C4-2B (cell line): Measurements from ENCODE around the gene BEAN1.

Experiments
- H3K27ac ChIP-seq: fragments of 450-650 bp; 2 replicates; pipeline ENCODE4 v1.5.1; 2017
- ZFX ChIP-seq: fragments of 450-650 bp; IDR thresholded peaks from 2 replicates; pipeline ENCODE4 v1.6.1; 2017
- TF ChIP-seq, protein P1 (sequence below): fragments of 450-650 bp; conservative IDR thresholded peaks from 2 replicates; pipeline ENCODE4 v1.5.1; 2017; ENCODE audit warnings: mild to moderate bottlenecking

Gene BEAN1

DNA sequence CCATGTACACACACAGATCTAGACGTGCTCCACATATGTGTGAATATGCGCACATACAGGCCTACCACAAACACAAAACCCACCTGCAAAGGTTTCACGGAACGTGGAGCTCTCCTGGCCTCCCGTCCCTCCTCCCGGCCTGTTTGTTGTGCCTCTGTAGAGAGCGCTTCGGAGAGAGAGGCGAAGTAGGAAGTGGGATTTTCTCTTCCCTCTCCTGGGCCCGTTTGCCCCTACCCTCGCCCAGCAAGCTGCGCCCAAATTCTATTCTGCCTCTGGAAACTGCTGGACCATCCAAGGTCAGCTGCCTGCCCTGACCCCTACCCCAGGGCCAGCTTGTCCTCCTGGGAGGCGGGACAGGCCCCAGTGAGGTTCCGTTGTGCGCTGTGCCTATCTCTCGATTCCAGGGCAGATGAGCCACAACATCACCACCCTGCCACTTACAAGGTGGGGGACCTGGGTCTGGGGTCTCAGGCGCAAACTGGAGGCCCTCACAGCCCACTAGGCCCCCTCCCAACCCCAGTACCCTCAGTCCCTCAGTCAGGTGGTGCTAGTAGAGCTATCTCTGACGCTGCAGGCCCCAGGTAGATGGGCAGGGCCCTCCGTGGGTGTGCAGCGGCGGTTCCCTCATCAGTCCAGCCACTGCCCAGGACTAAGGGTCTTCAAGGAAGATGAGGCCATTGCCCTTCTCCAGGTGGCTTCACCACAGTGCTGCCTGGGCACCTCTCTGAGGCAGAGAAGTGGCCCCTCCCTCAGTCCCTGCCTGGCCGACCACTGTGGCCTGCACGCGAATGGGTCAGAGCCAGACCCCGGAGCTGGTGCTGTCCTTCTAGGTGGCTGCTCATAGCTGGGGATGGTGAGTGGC is 54.2 kb downstream of the BEAN1 start:
- H3K27ac ChIP-seq, result no peak overlapping the region
- TF ChIP-seq ZFX, result no peak
- TF ChIP-seq, protein P1, sequence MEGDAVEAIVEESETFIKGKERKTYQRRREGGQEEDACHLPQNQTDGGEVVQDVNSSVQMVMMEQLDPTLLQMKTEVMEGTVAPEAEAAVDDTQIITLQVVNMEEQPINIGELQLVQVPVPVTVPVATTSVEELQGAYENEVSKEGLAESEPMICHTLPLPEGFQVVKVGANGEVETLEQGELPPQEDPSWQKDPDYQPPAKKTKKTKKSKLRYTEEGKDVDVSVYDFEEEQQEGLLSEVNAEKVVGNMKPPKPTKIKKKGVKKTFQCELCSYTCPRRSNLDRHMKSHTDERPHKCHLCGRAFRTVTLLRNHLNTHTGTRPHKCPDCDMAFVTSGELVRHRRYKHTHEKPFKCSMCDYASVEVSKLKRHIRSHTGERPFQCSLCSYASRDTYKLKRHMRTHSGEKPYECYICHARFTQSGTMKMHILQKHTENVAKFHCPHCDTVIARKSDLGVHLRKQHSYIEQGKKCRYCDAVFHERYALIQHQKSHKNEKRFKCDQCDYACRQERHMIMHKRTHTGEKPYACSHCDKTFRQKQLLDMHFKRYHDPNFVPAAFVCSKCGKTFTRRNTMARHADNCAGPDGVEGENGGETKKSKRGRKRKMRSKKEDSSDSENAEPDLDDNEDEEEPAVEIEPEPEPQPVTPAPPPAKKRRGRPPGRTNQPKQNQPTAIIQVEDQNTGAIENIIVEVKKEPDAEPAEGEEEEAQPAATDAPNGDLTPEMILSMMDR, result no peak

DNA sequence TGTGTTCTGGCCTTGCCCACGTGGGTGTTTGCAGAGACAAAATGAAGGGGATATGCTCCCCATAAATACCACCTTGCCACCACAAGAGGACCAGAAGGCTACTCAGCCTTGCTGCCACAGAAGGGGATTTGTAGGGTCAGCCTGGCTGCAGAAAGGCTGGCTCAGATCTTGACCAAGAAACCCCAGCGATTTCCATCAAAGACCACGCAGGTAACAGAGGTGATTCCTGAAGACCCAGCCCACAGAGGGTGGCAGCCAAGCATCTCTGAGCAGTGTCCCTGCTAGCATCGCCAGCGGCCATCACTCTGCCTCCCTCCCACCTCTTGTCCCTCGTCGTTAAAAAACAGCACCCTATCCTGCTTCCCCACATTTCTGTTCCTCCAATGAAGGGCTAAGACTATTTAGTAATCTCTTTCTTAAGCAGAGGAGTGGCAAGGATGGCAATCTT is 54.9 kb downstream of the BEAN1 start:
- TF ChIP-seq, protein P1, result no peak
- no peak for TF ChIP-seq ZFX
- no peak overlapping the region for H3K27ac ChIP-seq

DNA sequence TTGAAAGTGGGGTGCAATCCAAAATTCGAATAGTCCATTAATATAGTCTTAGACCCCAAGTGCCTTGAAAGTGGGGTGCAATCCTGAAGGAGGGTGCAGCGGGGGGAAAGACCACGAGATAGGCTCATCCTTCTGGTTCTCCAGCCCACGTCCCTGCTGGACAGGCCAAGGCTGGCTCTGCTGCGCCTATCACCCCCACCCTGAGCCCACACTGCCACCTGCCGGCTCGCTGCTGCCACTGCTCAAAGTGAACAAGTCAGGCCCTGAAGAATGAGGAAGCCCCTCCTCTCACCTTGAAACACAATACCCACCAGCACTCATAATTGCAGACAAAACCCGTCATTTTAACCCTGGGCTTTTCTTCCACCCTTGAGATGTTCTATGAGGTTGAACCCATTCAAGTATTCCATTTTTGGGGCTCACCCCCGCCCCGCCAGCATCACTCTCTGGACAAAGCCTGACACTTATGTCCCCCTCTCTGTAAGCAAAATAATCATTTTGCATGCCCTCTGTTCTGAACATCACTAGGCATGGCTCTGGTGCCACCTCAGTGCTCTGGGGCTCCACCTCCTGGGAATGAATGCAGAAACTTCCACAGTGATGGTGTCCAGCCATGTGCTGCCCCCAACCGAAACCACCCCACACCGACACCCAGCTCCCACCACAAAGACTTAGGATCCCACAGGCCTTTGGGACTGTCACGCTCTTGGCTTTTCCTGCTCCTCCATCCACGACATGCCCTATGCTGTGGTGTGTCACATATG is 56.8 kb downstream of the BEAN1 start:
- TF ChIP-seq, protein P1, result peak; percentile 96
- no peak for TF ChIP-seq ZFX
- no peak overlapping the region for H3K27ac ChIP-seq

DNA sequence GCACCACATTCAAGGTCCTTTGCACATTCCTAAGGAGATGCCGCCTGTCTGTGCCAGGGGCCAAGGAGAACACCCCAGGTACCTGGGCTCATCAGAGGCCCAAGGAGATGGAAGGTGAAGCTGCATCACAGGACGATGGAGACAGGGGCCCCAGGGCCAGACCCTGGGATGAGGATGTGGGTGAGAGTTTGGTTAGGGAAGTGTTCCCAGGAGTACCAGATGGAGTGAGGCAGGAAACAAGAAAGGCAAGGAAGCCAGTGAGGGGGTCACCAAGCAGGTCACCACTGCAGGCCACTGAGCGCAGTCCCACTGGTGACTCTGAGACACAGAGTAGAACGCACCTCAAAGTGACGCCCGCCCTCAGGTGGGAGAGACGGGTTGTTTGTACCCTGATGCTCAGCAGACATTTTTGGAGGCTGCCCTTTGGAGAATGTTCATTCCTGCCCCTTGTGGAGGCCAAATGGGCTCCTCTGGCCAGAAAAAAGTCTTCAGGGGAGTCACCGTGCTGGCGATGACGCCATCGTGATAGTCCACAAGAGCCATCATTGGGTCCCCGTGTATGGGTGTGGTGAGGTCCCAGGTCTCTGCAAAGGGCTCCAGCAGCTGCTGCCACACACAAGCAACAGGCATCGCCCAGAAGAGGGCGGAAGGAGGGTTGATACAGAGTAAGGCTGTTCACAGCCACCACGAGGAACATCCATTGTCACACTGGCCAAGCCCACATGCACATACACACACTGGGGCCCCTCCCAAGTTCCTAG is 57.5 kb downstream of the BEAN1 start:
- H3K27ac ChIP-seq, result no peak overlapping the region
- TF ChIP-seq, protein P1, result no peak
- TF ChIP-seq ZFX, result no peak

DNA sequence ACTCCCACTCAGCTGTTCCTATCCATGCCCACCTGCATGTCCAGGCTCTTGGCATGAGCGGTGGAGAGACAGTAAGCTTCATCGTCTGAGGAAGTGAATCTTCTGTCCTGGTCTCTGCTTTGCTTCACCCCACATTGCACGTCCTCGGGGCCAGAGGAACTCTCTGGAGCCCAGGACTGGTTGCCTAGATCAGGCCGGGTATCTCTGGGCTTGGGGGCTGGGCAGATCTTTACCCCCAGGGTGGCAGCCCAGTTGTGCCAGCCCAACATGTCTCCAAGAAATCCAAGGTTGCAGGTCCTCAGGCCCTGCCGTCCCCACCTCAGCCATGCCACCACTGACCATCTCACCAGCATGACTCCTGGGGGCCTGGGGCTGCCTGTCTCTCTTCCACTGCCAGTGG is 58.3 kb downstream of the BEAN1 start:
- TF ChIP-seq ZFX, result no peak
- TF ChIP-seq, protein P1, result no peak
- no peak overlapping the region for H3K27ac ChIP-seq

DNA sequence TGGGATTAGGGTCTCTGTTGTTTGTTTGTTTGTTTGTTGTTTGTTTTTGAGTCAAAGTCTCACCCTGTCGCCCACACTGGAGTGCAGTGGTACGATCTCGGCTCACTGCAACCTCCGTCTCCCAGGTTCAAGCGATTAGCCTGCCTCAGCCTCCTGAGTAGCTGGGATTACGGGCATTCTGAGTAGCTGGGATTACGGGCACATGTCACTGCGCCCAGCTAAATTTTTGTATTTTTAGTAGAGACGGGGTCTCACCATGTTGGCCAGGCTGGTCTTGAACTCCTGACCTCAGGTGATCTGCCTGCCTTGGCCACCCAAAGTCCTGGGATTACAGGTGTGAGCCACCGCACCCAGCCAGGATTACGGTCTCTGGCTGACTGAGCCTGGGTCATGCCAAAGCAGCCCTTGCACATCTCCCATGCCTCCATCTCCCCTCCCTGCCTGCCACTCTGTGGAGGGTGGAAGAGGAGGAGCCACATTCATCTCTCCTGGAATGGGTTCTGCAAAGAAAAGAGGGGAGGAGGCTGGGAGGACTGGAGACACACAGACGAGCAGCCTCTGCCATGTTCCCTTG is 59.2 kb downstream of the BEAN1 start:
- H3K27ac ChIP-seq, result peak overlapping the region; percentile 2; the same call in 1 of the 2 replicates
- no peak for TF ChIP-seq ZFX
- TF ChIP-seq, protein P1, result no peak
